ENCODE results near the gene INSYN2B.

DNA sequence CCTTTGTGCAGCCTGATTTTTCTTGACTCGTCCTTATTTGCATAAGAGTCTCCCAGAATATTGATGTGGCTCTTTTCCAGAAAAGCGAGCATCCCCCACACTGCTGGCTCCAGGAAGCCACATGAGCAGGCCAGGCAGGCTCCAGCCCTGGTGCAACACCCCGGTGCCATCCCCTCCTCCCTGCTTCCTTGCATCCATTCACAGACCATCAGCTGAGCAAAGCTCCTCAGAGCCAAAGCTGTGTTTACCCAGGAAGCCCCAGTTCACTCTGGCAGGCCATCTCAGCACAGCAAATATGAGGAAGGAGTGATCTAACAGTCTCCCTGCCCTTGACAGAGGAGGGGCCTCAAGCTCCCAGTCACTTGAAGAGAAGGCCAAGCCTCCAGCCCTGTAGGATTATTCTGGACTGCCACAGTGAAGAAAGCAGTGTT lies 34.4 kb downstream of the INSYN2B start:
- TF ChIP-seq, protein P1, sequence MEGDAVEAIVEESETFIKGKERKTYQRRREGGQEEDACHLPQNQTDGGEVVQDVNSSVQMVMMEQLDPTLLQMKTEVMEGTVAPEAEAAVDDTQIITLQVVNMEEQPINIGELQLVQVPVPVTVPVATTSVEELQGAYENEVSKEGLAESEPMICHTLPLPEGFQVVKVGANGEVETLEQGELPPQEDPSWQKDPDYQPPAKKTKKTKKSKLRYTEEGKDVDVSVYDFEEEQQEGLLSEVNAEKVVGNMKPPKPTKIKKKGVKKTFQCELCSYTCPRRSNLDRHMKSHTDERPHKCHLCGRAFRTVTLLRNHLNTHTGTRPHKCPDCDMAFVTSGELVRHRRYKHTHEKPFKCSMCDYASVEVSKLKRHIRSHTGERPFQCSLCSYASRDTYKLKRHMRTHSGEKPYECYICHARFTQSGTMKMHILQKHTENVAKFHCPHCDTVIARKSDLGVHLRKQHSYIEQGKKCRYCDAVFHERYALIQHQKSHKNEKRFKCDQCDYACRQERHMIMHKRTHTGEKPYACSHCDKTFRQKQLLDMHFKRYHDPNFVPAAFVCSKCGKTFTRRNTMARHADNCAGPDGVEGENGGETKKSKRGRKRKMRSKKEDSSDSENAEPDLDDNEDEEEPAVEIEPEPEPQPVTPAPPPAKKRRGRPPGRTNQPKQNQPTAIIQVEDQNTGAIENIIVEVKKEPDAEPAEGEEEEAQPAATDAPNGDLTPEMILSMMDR (IDR thresholded peaks at IDR 0.05; ENCODE audit: low read length), result no peak
- TF ChIP-seq EZH2 (IDR thresholded peaks at IDR 0.05; ENCODE audit: borderline replicate concordance, low read length), result no peak

All from OCI-LY1 (cell line).